K562 (cell line): ENCODE data around the gene CAMSAP2. TPM values are rescaled to one million over a fixed set of nuclear protein-coding genes. Genes with fewer than 3 reads are reported as not detected.

Source experiments
- BMI1 ChIP-seq: fragments of 150-350 bp; IDR thresholded peaks from 2 replicates; pipeline ENCODE4 v1.6.1; 2014; ENCODE audit warnings: low read length
- BRD9 ChIP-seq: fragments of 450-650 bp; IDR thresholded peaks from 2 replicates; pipeline ENCODE4 v1.6.1; 2018; ENCODE audit warnings: low read depth; ENCODE audit not compliant: partially characterized antibody
- HMGN3 ChIP-seq: IDR thresholded peaks from 2 replicates; pipeline ENCODE4 v1.6.1; 2011; ENCODE audit warnings: borderline replicate concordance, low read depth, mild to moderate bottlenecking, mixed read lengths, low read length; ENCODE audit not compliant: insufficient read length; ENCODE audit errors: extremely low read depth
- HNRNPLL ChIP-seq: fragments of 200-400 bp; formaldehyde crosslinking; IDR thresholded peaks from 2 replicates; pipeline ENCODE4 v1.6.1; 2017; ENCODE audit warnings: low read length, low read depth, mild to moderate bottlenecking; ENCODE audit not compliant: poor library complexity, severe bottlenecking
- PTRF ChIP-seq: fragments of 450-650 bp; IDR thresholded peaks from 2 replicates; pipeline ENCODE4 v1.6.1; 2016; ENCODE audit warnings: mild to moderate bottlenecking, missing genetic modification characterization, missing compliant biosample characterization
- SAFB2 ChIP-seq: fragments of 200-400 bp; formaldehyde crosslinking; IDR thresholded peaks from 2 replicates; pipeline ENCODE4 v1.6.1; 2018; ENCODE audit warnings: borderline replicate concordance, low read length, low read depth, moderate library complexity; ENCODE audit not compliant: severe bottlenecking
- ZNF324 ChIP-seq: fragments of 250-450 bp; sonication (Bioruptor Pico); IDR thresholded peaks from 2 replicates; pipeline ENCODE4 v1.4.0; 2020; ENCODE audit warnings: mild to moderate bottlenecking
- ZNF780A ChIP-seq: fragments of 250-450 bp; sonication (Bioruptor Pico); IDR thresholded peaks from 2 replicates; pipeline ENCODE4 v1.5.0; 2021; ENCODE audit warnings: mild to moderate bottlenecking
- polyA plus RNA-seq, 8 experiments: library from polyadenylated mRNA; depleted of rRNA in 4 of 8; stranded (reverse) in 5 of 8; unstranded in 3 of 8; fragments of >200 nt; fragmentation: Nextera tagmentation in 2 of 8; fragmentation: Illumina TruSeq in 1 of 8; extraction: Ambion mirVana in 2 of 8; extraction: Trizol in 1 of 8; gene quantifications; 2 replicates each; pipeline versions ENCODE4 v1.2.1 to v1.2.3, GENCODE V29; 2011 to 2014; ENCODE audit warnings: inconsistent platforms in 1 of 8, missing spikeins in 1 of 8
- total RNA-seq, 7 experiments: library from RNA; depleted of rRNA in 6 of 7; stranded (reverse); fragments of >200 nt in 6 of 7; fragmentation: Illumina TruSeq in 2 of 7; extraction: Trizol in 2 of 7; gene quantifications; 2 replicates each; pipeline versions ENCODE4 v1.2.1 to v1.2.3, GENCODE V29; 2011 to 2021; ENCODE audit warnings: low replicate concordance in 1 of 7
- TF ChIP-seq, protein P1 (sequence below): fragments of 200-800 bp; sonication (Bioruptor generic); IDR thresholded peaks from 2 replicates; pipeline ENCODE4 v1.6.1; 2016; ENCODE audit warnings: missing genetic modification characterization, missing compliant biosample characterization
- TF ChIP-seq, protein P2 (sequence below), 2 experiments: fragments of 200-800 bp in 1 of 2; sonication (Bioruptor generic) in 1 of 2; sonication (generic) in 1 of 2; formaldehyde crosslinking in 1 of 2; IDR thresholded peaks in 1 of 2; conservative IDR thresholded peaks in 1 of 2; 2 replicates each; pipeline versions ENCODE4 v1.5.0 to v1.6.1; 2016 to 2020; ENCODE audit warnings: missing compliant biosample characterization in 1 of 2, missing genetic modification characterization in 1 of 2, missing genetic modification reagents in 1 of 2
- TF ChIP-seq, protein P3 (sequence below): fragments of 250-450 bp; sonication (Bioruptor Pico); IDR thresholded peaks from 2 replicates; pipeline ENCODE4 v1.8.0; 2021; ENCODE audit warnings: moderate library complexity, mild to moderate bottlenecking, inconsistent platforms

CAMSAP2 gene
- total and polyA plus RNA-seq, 9 of the 15 experiments (the other 6 are each of a cell fraction or from before 2014, with no cell fraction given): 1.4 to 7.5 (median 2.7) TPM

DNA sequence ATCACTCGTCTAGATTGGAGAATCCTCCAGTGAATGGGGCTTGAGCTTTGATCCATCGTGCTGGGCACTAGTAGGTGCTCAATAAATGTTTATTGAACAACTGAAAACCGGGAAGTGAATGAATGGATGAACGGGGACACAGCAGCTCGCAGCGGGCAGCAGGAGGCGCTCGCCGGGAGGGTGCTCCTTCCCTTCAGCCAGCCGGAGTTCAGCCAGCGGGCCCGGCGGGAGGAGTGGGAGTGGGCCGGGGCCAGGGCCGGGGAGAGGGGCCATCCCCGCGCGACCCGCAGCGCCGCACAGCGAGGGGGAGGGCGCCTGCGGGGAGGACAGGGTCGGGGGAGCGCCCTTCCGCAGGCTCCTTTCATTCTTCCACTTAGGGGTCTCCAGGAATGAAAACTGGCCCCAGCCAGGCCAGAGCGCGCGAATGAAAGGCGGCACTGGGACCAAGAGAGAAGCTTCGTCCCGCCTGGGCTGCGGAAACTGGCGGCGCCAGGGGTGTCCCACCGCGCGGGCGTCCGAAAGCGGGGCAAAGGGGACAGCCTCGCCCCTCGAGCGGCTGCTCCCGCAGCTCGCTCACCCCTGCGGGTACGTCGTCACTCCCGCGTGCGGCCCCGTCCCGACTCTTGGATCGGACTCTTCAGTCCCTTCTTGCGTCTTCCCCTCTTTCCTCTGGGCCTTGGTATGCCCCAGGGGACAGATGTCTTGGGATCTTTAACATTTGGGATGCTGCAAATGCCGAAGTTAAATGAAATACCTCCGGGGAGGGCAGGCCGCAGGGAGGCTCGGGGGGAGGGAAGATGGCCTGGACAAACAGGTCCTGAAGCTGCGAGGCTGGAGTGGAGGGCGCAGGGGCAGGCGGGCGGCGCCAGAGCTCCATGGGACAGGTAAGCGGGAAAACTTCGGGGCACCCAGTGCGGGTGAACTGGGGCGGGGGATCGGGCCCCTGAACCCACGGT, 152.4 kb downstream of the CAMSAP2 start (continued):
- TF ChIP-seq, protein P1, sequence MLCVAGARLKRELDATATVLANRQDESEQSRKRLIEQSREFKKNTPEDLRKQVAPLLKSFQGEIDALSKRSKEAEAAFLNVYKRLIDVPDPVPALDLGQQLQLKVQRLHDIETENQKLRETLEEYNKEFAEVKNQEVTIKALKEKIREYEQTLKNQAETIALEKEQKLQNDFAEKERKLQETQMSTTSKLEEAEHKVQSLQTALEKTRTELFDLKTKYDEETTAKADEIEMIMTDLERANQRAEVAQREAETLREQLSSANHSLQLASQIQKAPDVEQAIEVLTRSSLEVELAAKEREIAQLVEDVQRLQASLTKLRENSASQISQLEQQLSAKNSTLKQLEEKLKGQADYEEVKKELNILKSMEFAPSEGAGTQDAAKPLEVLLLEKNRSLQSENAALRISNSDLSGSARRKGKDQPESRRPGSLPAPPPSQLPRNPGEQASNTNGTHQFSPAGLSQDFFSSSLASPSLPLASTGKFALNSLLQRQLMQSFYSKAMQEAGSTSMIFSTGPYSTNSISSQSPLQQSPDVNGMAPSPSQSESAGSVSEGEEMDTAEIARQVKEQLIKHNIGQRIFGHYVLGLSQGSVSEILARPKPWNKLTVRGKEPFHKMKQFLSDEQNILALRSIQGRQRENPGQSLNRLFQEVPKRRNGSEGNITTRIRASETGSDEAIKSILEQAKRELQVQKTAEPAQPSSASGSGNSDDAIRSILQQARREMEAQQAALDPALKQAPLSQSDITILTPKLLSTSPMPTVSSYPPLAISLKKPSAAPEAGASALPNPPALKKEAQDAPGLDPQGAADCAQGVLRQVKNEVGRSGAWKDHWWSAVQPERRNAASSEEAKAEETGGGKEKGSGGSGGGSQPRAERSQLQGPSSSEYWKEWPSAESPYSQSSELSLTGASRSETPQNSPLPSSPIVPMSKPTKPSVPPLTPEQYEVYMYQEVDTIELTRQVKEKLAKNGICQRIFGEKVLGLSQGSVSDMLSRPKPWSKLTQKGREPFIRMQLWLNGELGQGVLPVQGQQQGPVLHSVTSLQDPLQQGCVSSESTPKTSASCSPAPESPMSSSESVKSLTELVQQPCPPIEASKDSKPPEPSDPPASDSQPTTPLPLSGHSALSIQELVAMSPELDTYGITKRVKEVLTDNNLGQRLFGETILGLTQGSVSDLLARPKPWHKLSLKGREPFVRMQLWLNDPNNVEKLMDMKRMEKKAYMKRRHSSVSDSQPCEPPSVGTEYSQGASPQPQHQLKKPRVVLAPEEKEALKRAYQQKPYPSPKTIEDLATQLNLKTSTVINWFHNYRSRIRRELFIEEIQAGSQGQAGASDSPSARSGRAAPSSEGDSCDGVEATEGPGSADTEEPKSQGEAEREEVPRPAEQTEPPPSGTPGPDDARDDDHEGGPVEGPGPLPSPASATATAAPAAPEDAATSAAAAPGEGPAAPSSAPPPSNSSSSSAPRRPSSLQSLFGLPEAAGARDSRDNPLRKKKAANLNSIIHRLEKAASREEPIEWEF (CRISPR knock-in tag): no peak
- TF ChIP-seq PTRF (no peak), BRD9 (no peak), SAFB2 (no peak), BMI1 (no peak), HMGN3 (peak; percentile 32), HNRNPLL (no peak), ZNF324 (CRISPR knock-in tag) (no peak), ZNF780A (CRISPR knock-in tag) (no peak)
- TF ChIP-seq, protein P2, sequence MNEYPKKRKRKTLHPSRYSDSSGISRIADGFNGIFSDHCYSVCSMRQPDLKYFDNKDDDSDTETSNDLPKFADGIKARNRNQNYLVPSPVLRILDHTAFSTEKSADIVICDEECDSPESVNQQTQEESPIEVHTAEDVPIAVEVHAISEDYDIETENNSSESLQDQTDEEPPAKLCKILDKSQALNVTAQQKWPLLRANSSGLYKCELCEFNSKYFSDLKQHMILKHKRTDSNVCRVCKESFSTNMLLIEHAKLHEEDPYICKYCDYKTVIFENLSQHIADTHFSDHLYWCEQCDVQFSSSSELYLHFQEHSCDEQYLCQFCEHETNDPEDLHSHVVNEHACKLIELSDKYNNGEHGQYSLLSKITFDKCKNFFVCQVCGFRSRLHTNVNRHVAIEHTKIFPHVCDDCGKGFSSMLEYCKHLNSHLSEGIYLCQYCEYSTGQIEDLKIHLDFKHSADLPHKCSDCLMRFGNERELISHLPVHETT (CRISPR knock-in tag; conservative IDR thresholded peaks at IDR 0.05 in 1 of 2, IDR thresholded peaks at IDR 0.05 in 1 of 2): no peak
- TF ChIP-seq, protein P3, sequence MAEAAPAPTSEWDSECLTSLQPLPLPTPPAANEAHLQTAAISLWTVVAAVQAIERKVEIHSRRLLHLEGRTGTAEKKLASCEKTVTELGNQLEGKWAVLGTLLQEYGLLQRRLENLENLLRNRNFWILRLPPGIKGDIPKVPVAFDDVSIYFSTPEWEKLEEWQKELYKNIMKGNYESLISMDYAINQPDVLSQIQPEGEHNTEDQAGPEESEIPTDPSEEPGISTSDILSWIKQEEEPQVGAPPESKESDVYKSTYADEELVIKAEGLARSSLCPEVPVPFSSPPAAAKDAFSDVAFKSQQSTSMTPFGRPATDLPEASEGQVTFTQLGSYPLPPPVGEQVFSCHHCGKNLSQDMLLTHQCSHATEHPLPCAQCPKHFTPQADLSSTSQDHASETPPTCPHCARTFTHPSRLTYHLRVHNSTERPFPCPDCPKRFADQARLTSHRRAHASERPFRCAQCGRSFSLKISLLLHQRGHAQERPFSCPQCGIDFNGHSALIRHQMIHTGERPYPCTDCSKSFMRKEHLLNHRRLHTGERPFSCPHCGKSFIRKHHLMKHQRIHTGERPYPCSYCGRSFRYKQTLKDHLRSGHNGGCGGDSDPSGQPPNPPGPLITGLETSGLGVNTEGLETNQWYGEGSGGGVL (CRISPR knock-in tag): no peak
